ENCODE results near the gene CLIC4.

DNA sequence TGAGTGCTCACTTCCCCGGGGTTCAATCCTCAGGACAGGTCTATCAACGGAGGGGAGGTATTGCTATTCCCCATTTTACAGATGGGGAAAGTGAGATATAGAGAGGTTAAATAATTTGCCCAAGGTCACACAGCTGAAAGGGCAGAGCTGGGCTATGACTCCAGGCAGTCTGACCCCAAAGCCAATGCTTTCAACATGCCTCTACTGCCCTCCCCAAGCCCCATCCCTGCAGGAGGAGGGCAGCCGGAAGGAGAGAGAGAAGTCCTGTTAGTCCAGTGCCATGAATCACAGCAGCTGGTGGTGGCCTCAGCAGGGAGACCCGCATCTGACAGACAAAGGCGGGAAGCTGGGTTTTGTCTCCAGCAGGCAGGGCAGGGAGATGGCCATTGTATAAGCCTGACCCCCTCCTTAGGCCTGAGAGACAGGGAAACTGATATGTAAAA lies 20.0 kb upstream of the CLIC4 start:
- no peak for TF ChIP-seq POLR2A (IDR thresholded peaks at IDR 0.05)
- no peak for TF ChIP-seq CTCF (IDR thresholded peaks at IDR 0.05)
- no peak for TF ChIP-seq POLR2AphosphoS5 (IDR thresholded peaks at IDR 0.05)
